GM12874 (cell line): ENCODE measurements around the gene LMAN2L.

Experiments used
- CTCF ChIP-seq: IDR thresholded peaks from 2 replicates; pipeline ENCODE4 v1.5.1; 2011; ENCODE audit warnings: low read depth, mild to moderate bottlenecking, control low read depth, low read length, moderate library complexity; ENCODE audit not compliant: insufficient read depth

Gene LMAN2L

GRCh38 chr2:96739633-96740428 lies at the start of gene LMAN2L:
LMAN2L (minus strand) TSS chr2:96740064; CDS start chr2:96740040, 24 bp downstream.
- no peak for TF ChIP-seq CTCF

- no peak for TF ChIP-seq CTCF
Measured at GRCh38 chr2:96789245-96789617, 49.4 kb upstream of the LMAN2L start.

GRCh38 chr2:96788442-96789244 lies 48.8 kb upstream of the LMAN2L start:
- TF ChIP-seq CTCF, result no peak

GRCh38 chr2:96787411-96787810 lies 47.5 kb upstream of the LMAN2L start:
- no peak for TF ChIP-seq CTCF

- TF ChIP-seq CTCF, result no peak
Measured at GRCh38 chr2:96783388-96783787, 43.5 kb upstream of the LMAN2L start.

GRCh38 chr2:96775160-96775559 lies 35.3 kb upstream of the LMAN2L start:
- TF ChIP-seq CTCF, result no peak

- no peak for TF ChIP-seq CTCF
Measured at GRCh38 chr2:96773922-96774321, 34.1 kb upstream of the LMAN2L start.
